HepG2 (cell line): ENCODE data around the gene LRP5. TPM values are rescaled to one million over a fixed set of nuclear protein-coding genes. Genes with fewer than 3 reads are reported as not detected.

Experiments
- FOSL2 ChIP-seq: sonication (generic); formaldehyde crosslinking; IDR thresholded peaks from 2 replicates; pipeline ENCODE4 v1.4.0; 2020; ENCODE audit warnings: missing genetic modification reagents
- GATAD1 ChIP-seq: IDR thresholded peaks from 2 replicates; pipeline ENCODE4 v1.6.1; 2016; ENCODE audit warnings: missing genetic modification reagents, missing compliant biosample characterization
- KAT7 ChIP-seq: IDR thresholded peaks from 2 replicates; pipeline ENCODE4 v1.6.1; 2018; ENCODE audit warnings: borderline replicate concordance, missing compliant biosample characterization
- NCOA1 ChIP-seq: sonication (generic); formaldehyde crosslinking; IDR thresholded peaks from 2 replicates; pipeline ENCODE4 v1.9.0; 2021; ENCODE audit warnings: missing genetic modification reagents
- RARA ChIP-seq: IDR thresholded peaks from 2 replicates; pipeline ENCODE4 v1.6.1; 2016; ENCODE audit warnings: missing genetic modification reagents, missing compliant biosample characterization
- SP2 ChIP-seq: sonication (generic); formaldehyde crosslinking; IDR thresholded peaks from 2 replicates; pipeline ENCODE4 v1.5.1; 2020; ENCODE audit warnings: mild to moderate bottlenecking, missing genetic modification reagents
- SRY ChIP-seq: sonication (generic); formaldehyde crosslinking; IDR thresholded peaks from 2 replicates; pipeline ENCODE4 v1.8.0; 2022; ENCODE audit warnings: mild to moderate bottlenecking, missing genetic modification reagents
- polyA plus RNA-seq, 8 experiments: library from polyadenylated mRNA; depleted of rRNA in 3 of 8; stranded (reverse) in 7 of 8; unstranded in 1 of 8; fragments of >200 nt; fragmentation: Illumina TruSeq in 4 of 8; extraction: Trizol in 4 of 8; gene quantifications; 2 replicates each; pipeline versions ENCODE4 v1.2.1 to v1.2.3, GENCODE V29; 2011 to 2016; ENCODE audit warnings: low read depth in 4 of 8, missing spikeins in 1 of 8, mixed read lengths in 1 of 8; ENCODE audit not compliant: insufficient read depth in 1 of 8
- total RNA-seq, 5 experiments: library from RNA; depleted of rRNA; stranded (reverse); fragments of >200 nt; fragmentation: Illumina TruSeq; extraction: Trizol; gene quantifications; 2 replicates each; pipeline ENCODE4 v1.2.3, GENCODE V29; 2016; ENCODE audit warnings: low read depth in 1 of 5
- TF ChIP-seq, protein P1 (sequence below): sonication (generic); formaldehyde crosslinking; IDR thresholded peaks from 2 replicates; pipeline ENCODE4 v1.5.0; 2020; ENCODE audit warnings: missing genetic modification reagents
- TF ChIP-seq, protein P2 (sequence below): IDR thresholded peaks from 2 replicates; pipeline ENCODE4 v1.6.1; 2016; ENCODE audit warnings: low read depth, missing genetic modification reagents, missing compliant biosample characterization
- TF ChIP-seq, protein P3 (sequence below): sonication (generic); formaldehyde crosslinking; IDR thresholded peaks from 2 replicates; pipeline ENCODE4 v1.5.1; 2020; ENCODE audit warnings: mild to moderate bottlenecking, missing genetic modification reagents
- TF ChIP-seq, protein P4 (sequence below): sonication (generic); formaldehyde crosslinking; IDR thresholded peaks from 2 replicates; pipeline ENCODE4 v1.4.0; 2020; ENCODE audit warnings: mild to moderate bottlenecking, missing genetic modification reagents, borderline replicate concordance
- TF ChIP-seq, protein P5 (sequence below): sonication (generic); IDR thresholded peaks from 2 replicates; pipeline ENCODE4 v1.6.1; 2016; ENCODE audit warnings: low read depth, borderline replicate concordance

Gene LRP5
- total and polyA plus RNA-seq, 2 of the 13 experiments (the other 11 are each of a cell fraction or from before 2014, with no cell fraction given) = 40.4 to 64.0 TPM

DNA sequence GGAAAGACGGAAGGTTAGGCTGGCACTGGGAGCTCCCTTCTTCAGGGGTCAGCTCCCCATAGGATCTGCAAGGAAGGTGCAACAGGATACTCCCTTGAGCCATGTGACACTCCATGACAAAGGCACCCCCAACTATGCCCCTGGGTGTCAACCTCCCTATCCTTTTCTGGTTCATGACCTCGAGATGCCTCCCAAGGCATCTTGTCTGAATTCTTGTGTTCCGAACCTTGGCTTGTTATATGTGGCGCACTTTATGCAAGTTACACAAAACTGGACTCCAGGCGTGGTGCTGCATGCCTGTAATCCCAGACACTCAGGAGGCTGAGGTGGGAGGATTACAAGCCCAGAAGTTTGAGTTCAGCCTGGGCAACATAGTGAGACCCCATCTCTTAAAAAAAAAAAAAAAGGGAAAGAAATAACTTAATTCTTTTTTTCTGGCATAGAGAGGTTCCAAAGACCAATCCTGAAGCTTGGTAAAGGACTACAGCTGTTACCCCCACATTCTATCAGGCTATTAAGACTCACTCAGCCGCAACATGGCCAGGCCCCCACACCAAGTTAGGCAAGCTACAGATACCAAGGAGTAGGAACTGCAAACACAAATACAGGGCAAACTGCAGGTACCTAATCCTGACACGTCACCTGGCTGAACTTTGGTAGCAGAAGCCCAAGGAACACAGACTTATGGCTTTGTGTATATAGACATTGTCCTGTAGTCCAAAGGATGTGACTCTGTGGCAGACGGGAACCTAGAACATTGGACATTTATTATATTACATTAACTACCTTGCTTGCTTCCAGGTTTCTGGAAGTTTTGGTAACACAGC is 42.0 kb upstream of the LRP5 start (continued):
- TF ChIP-seq SRY (CRISPR knock-in tag) (0 out of 2 replicates have a peak, but pooled peaks have one; percentile 8), RARA (CRISPR knock-in tag) (peak; percentile 45), FOSL2 (CRISPR knock-in tag) (peak; percentile 26; the same call in 1 of the 2 replicates), GATAD1 (CRISPR knock-in tag) (no peak), SP2 (CRISPR knock-in tag) (no peak), NCOA1 (CRISPR knock-in tag) (0 out of 2 replicates have a peak, but pooled peaks have one; percentile 46), KAT7 (CRISPR knock-in tag) (peak; percentile 1; the same call in 1 of the 2 replicates)
- TF ChIP-seq, protein P1, sequence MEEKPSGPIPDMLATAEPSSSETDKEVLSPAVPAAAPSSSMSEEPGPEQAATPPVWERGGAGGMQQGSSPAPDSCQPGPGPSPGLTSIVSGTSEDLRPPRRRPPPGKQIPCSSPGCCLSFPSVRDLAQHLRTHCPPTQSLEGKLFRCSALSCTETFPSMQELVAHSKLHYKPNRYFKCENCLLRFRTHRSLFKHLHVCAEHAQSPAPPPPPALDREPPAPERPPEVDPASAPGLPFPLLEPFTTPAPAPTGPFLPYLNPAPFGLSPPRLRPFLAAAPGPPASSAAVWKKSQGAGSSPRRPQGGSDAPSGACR (CRISPR knock-in tag) = peak; percentile 72; the same call in 1 of the 2 replicates
- TF ChIP-seq, protein P2, sequence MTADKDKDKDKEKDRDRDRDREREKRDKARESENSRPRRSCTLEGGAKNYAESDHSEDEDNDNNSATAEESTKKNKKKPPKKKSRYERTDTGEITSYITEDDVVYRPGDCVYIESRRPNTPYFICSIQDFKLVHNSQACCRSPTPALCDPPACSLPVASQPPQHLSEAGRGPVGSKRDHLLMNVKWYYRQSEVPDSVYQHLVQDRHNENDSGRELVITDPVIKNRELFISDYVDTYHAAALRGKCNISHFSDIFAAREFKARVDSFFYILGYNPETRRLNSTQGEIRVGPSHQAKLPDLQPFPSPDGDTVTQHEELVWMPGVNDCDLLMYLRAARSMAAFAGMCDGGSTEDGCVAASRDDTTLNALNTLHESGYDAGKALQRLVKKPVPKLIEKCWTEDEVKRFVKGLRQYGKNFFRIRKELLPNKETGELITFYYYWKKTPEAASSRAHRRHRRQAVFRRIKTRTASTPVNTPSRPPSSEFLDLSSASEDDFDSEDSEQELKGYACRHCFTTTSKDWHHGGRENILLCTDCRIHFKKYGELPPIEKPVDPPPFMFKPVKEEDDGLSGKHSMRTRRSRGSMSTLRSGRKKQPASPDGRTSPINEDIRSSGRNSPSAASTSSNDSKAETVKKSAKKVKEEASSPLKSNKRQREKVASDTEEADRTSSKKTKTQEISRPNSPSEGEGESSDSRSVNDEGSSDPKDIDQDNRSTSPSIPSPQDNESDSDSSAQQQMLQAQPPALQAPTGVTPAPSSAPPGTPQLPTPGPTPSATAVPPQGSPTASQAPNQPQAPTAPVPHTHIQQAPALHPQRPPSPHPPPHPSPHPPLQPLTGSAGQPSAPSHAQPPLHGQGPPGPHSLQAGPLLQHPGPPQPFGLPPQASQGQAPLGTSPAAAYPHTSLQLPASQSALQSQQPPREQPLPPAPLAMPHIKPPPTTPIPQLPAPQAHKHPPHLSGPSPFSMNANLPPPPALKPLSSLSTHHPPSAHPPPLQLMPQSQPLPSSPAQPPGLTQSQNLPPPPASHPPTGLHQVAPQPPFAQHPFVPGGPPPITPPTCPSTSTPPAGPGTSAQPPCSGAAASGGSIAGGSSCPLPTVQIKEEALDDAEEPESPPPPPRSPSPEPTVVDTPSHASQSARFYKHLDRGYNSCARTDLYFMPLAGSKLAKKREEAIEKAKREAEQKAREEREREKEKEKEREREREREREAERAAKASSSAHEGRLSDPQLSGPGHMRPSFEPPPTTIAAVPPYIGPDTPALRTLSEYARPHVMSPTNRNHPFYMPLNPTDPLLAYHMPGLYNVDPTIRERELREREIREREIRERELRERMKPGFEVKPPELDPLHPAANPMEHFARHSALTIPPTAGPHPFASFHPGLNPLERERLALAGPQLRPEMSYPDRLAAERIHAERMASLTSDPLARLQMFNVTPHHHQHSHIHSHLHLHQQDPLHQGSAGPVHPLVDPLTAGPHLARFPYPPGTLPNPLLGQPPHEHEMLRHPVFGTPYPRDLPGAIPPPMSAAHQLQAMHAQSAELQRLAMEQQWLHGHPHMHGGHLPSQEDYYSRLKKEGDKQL (CRISPR knock-in tag) = no peak
- TF ChIP-seq, protein P3, sequence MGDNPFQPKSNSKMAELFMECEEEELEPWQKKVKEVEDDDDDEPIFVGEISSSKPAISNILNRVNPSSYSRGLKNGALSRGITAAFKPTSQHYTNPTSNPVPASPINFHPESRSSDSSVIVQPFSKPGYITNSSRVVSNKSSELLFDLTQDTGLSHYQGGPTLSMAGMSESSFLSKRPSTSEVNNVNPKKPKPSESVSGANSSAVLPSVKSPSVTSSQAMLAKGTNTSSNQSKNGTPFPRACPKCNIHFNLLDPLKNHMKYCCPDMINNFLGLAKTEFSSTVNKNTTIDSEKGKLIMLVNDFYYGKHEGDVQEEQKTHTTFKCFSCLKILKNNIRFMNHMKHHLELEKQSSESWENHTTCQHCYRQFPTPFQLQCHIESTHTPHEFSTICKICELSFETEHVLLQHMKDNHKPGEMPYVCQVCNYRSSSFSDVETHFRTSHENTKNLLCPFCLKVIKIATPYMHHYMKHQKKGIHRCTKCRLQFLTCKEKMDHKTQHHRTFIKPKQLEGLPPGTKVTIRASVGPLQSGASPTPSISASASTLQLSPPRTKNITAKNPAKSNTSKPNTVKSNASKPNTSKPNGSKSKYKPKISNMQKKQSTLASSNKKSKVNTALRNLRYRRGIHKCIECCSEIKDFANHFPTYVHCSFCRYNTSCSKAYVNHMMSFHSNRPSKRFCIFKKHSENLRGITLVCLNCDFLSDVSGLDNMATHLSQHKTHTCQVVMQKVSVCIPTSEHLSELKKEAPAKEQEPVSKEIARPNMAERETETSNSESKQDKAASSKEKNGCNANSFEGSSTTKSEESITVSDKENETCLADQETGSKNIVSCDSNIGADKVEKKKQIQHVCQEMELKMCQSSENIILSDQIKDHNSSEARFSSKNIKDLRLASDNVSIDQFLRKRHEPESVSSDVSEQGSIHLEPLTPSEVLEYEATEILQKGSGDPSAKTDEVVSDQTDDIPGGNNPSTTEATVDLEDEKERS (CRISPR knock-in tag) = 0 out of 2 replicates have a peak, but pooled peaks have one; percentile 20
- TF ChIP-seq, protein P4, sequence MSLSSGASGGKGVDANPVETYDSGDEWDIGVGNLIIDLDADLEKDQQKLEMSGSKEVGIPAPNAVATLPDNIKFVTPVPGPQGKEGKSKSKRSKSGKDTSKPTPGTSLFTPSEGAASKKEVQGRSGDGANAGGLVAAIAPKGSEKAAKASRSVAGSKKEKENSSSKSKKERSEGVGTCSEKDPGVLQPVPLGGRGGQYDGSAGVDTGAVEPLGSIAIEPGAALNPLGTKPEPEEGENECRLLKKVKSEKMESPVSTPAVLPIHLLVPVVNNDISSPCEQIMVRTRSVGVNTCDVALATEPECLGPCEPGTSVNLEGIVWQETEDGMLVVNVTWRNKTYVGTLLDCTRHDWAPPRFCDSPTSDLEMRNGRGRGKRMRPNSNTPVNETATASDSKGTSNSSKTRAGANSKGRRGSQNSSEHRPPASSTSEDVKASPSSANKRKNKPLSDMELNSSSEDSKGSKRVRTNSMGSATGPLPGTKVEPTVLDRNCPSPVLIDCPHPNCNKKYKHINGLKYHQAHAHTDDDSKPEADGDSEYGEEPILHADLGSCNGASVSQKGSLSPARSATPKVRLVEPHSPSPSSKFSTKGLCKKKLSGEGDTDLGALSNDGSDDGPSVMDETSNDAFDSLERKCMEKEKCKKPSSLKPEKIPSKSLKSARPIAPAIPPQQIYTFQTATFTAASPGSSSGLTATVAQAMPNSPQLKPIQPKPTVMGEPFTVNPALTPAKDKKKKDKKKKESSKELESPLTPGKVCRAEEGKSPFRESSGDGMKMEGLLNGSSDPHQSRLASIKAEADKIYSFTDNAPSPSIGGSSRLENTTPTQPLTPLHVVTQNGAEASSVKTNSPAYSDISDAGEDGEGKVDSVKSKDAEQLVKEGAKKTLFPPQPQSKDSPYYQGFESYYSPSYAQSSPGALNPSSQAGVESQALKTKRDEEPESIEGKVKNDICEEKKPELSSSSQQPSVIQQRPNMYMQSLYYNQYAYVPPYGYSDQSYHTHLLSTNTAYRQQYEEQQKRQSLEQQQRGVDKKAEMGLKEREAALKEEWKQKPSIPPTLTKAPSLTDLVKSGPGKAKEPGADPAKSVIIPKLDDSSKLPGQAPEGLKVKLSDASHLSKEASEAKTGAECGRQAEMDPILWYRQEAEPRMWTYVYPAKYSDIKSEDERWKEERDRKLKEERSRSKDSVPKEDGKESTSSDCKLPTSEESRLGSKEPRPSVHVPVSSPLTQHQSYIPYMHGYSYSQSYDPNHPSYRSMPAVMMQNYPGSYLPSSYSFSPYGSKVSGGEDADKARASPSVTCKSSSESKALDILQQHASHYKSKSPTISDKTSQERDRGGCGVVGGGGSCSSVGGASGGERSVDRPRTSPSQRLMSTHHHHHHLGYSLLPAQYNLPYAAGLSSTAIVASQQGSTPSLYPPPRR = no peak
- TF ChIP-seq, protein P5, sequence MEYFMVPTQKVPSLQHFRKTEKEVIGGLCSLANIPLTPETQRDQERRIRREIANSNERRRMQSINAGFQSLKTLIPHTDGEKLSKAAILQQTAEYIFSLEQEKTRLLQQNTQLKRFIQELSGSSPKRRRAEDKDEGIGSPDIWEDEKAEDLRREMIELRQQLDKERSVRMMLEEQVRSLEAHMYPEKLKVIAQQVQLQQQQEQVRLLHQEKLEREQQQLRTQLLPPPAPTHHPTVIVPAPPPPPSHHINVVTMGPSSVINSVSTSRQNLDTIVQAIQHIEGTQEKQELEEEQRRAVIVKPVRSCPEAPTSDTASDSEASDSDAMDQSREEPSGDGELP = peak; percentile 50; the same call in 1 of the 2 replicates
